ENCODE results near the gene CBX3.
"Not testable (repeated sequence)": the region's sequence is repeated elsewhere in the genome, so short reads cannot be mapped to it uniquely, and the experiment has no call there.

Gene CBX3

GRCh38 chr7:26188957-26189541, 12.5 kb upstream of the CBX3 start:
- DNase-seq, result no peak

- DNase-seq, result no peak
These were observed 11.8 kb upstream of the CBX3 start for GRCh38 chr7:26189697-26190096.

- DNase-seq, result no peak
These were observed 11.1 kb upstream of the CBX3 start for GRCh38 chr7:26190417-26190869.

GRCh38 chr7:26191233-26191973, 10.1 kb upstream of the CBX3 start:
- DNase-seq, result no peak

- DNase-seq, result no peak
These were observed 9.5 kb upstream of the CBX3 start for GRCh38 chr7:26191974-26192479.

GRCh38 chr7:26192485-26193087, 9.0 kb upstream of the CBX3 start:
- no peak for DNase-seq

GRCh38 chr7:26193432-26194207, 7.9 kb upstream of the CBX3 start:
- no peak for DNase-seq

- DNase-seq, result not testable (repeated sequence)
These were observed 6.8 kb upstream of the CBX3 start for GRCh38 chr7:26194764-26195163.

GRCh38 chr7:26195182-26195581, 6.4 kb upstream of the CBX3 start:
- DNase-seq, result no peak

- DNase-seq, result no peak
These were observed 5.5 kb upstream of the CBX3 start for GRCh38 chr7:26195867-26196657.

GRCh38 chr7:26197153-26198115, 4.1 kb upstream of the CBX3 start:
- DNase-seq, result peak in 1 of 2 experiments; percentile 17

GRCh38 chr7:26198133-26198780, 3.3 kb upstream of the CBX3 start:
- DNase-seq, result peak in 1 of 2 experiments; percentile 55

GRCh38 chr7:26198781-26199169, 2.8 kb upstream of the CBX3 start:
- no peak for DNase-seq

- DNase-seq, result peak; percentile 68 to 82
These were observed 2.1 kb upstream of the CBX3 start for GRCh38 chr7:26199301-26200037.

- peak; percentile 89 to 90 for DNase-seq
These were observed 1.5 kb upstream of the CBX3 start for GRCh38 chr7:26200038-26200443.

- peak; percentile 98 to 99 for DNase-seq
These were observed 900 bp upstream of the CBX3 start, which contains the start of gene HNRNPA2B1 for GRCh38 chr7:26200444-26201246. Gene HNRNPA2B1, minus strand, starts transcription at chr7:26200746. Its CDS starts 169 bp downstream, at chr7:26200577.

- DNase-seq, result peak in 1 of 2 experiments; percentile 72
These were observed 760 bp downstream of the CBX3 start for GRCh38 chr7:26202019-26202990.

Measured in NCI-H446 (cell line).